ENCODE results near the gene APRT. TPM values are rescaled to one million over a fixed set of nuclear protein-coding genes. Genes with fewer than 3 reads are reported as not detected.

Gene APRT
- total RNA-seq, 4 donors from 2014 or later, result 56.2 to 78.7 (median 62.4) TPM

GRCh38 chr16:88822281-88823040 lies 10.7 kb upstream of the APRT start:
- Histone ChIP-seq H3K9me3 (no peaks in the 10 kb centered on the region), H3K4me3 (no peak overlapping the region), H3K36me3 (peaks cover 0 to 11% of the 10 kb centered on the region in 2 donors), H3K27ac (no peak overlapping the region), H3K27me3 (no peaks in the 10 kb centered on the region), H3K4me1 (no peaks in the 10 kb centered on the region)
- no peak for TF ChIP-seq POLR2A (IDR thresholded peaks at IDR 0.05)
- no peak for TF ChIP-seq CTCF (IDR thresholded peaks at IDR 0.05 in 4 of 5, conservative IDR thresholded peaks at IDR 0.05 in 1 of 5)
- ATAC-seq, result no peak
- DNase-seq, result no peak
- intact Hi-C loops (cut with DNase I; ENCODE audit: low total_unique reads), result no loop called here
- in situ Hi-C loops (cut with MboI; ENCODE audit: low sequenced_read_pairs in 4 of 4), result no loop called here

DNA sequence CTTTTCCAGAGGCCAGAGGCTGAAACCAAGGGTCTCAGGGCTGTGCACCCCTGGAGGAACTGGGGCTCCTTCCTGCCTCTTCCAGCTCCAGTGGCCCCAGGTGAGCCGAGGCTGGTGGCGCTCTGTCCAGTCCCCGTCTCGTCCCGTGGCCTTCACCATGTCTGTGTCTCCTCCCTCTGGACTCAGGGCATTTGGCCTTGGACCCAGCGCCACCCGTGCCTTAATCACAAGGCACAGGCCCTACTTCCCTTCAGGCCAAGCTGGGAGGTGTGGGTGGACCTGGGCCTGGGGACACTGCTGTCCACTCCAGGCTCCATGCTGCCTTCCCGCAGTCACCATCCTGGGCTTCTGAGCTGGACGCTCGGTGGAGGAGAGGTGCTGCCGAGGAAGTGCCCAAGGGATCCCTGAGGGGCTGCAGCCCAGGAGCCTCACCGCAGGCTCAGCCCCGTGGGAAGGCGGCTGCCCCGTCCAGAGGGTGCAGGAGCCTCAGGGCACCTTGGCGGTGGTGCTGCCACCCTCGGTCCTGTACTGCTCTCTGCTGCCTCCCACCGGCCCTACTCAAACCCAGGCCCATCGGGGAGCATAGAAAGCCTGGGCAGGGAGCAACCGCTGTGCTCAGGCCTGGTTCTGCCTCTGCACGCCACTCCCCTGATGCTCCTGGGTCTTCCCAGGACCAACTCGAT lies 9.6 kb upstream of the APRT start:
- in situ Hi-C loops (cut with MboI; ENCODE audit: low sequenced_read_pairs in 4 of 4), result no loop called here
- H3K36me3 ChIP-seq, result peaks cover 0 to 11% of the 10 kb centered on the region in 2 donors

DNA sequence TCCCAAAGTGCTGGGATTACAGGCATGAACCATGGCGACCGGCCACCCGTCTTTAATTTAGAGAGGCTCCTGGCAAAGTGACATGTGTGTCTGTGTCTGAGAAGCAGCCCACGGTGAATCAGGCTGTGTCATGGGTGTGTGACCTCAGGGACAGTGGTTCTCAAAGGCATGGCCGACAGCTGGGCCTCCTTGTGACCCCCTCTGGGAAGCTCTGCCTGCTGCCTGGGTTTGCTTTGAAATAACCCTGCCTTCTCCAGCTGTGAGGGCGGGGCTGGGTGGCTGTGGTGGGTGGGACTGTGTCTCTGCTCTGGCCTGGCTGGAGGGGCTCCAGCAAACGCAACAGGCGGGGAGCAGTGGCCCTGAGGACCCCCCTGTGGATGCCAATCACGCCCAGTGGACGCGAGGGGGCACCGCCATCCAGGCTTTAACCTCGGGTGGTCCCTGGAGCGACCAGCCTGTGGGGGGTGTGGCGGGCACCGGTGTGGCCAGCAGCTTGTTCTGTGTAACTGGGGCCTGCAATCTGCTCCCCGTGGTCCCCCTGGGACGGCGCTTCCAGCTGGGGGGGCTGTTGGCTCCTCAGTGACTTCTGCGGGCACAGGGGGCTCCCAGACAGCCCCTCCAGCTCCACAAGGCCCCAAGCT lies 8.8 kb upstream of the APRT start:
- H3K4me1 ChIP-seq, result peaks cover 0 to 3% of the 10 kb centered on the region in 2 donors
- H3K9me3 ChIP-seq, result no peaks in the 10 kb centered on the region
- in situ Hi-C loops (cut with MboI; ENCODE audit: low sequenced_read_pairs in 4 of 4) (no loop called here), intact Hi-C loops (cut with DNase I; ENCODE audit: low total_unique reads) (no loop called here)
- no peak overlapping the region for H3K4me3 ChIP-seq
- peaks cover 0 to 11% of the 10 kb centered on the region in 2 donors for H3K36me3 ChIP-seq
- no peak for DNase-seq
- H3K27ac ChIP-seq, result no peak overlapping the region
- no peaks in the 10 kb centered on the region for H3K27me3 ChIP-seq
- no peak for ATAC-seq
- TF ChIP-seq POLR2A (IDR thresholded peaks at IDR 0.05) (no peak), CTCF (IDR thresholded peaks at IDR 0.05 in 4 of 5, conservative IDR thresholded peaks at IDR 0.05 in 1 of 5) (no peak)

More for the DNA sequence above, 9.6 kb upstream of the APRT start:
- no peak for DNase-seq
- no peak for ATAC-seq
- Histone ChIP-seq H3K27ac (no peak overlapping the region), H3K4me3 (no peak overlapping the region), H3K9me3 (no peaks in the 10 kb centered on the region), H3K27me3 (no peaks in the 10 kb centered on the region), H3K4me1 (no peaks in the 10 kb centered on the region)
- TF ChIP-seq CTCF (IDR thresholded peaks at IDR 0.05 in 4 of 5, conservative IDR thresholded peaks at IDR 0.05 in 1 of 5) (no peak), POLR2A (IDR thresholded peaks at IDR 0.05) (no peak)
- intact Hi-C loops (cut with DNase I; ENCODE audit: low total_unique reads), result no loop called here

DNA sequence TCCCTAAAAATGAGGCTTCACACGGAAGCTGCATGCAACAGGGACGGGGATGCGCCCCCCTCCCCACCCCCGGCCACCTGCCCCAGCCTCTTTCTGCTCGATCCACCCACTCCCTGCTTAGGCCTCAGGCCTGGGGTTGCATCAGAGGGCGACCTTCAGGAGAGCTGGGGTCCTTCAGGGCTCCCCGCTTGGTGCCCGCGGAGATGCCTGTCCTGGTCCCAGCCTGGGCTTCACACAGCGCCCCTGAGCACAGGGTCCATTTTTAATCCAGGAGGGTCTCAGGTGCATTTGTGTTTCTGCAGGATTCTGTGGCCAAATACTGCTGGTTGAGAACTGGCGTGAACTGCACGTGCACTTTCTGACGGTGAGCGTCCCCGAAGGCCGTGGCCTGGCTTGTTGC lies 7.4 kb upstream of the APRT start:
- no peak for ATAC-seq
- TF ChIP-seq POLR2A (IDR thresholded peaks at IDR 0.05) (no peak), CTCF (IDR thresholded peaks at IDR 0.05 in 4 of 5, conservative IDR thresholded peaks at IDR 0.05 in 1 of 5) (no peak)

More for the DNA sequence above, 7.4 kb upstream of the APRT start:
- DNase-seq, result no peak
- Histone ChIP-seq H3K4me3 (no peak overlapping the region), H3K27me3 (no peaks in the 10 kb centered on the region), H3K4me1 (peaks cover 0 to 3% of the 10 kb centered on the region in 2 donors), H3K36me3 (peaks cover 0 to 7% of the 10 kb centered on the region in 2 donors), H3K27ac (no peak overlapping the region), H3K9me3 (no peaks in the 10 kb centered on the region)
- in situ Hi-C loops (cut with MboI; ENCODE audit: low sequenced_read_pairs in 4 of 4), result no loop called here
- intact Hi-C loops (cut with DNase I; ENCODE audit: low total_unique reads), result loop anchor here (10.0 kb wide), 2 partner anchors 276 to 954 kb away; partner anchors contain the start of genes ACSF3 and SLC7A5
